Esophagus squamous epithelium (tissue), 5 donors: ENCODE results near the gene SETD2. TPM values are rescaled to one million over a fixed set of nuclear protein-coding genes. Genes with fewer than 3 reads are reported as not detected.

Source experiments
- DNase-seq: peaks from one replicate; lab custom pipeline; 2025; lab: John Stamatoyannopoulos, UW
- H3K27ac ChIP-seq, 4 donors: fragments of 200-600 bp; sonication (generic); one replicate each; pipeline ENCODE4 v1.5.1; 2016 to 2019; ENCODE audit warnings: mild to moderate bottlenecking in 1 of 4
- H3K27me3 ChIP-seq, 4 donors: fragments of 200-600 bp; sonication (generic); 1 replicate in 3 of 4; 2 replicates in 1 of 4; pipeline versions ENCODE4 v1.5.1 to v1.6.0; 2017 to 2021; ENCODE audit warnings: antibody characterized with exemption in 1 of 4
- H3K36me3 ChIP-seq, 3 donors: fragments of 200-600 bp; sonication (generic); one replicate each; pipeline ENCODE4 v1.5.1; 2016 to 2019
- H3K4me1 ChIP-seq, 3 donors: fragments of 200-600 bp; sonication (generic); one replicate each; pipeline ENCODE4 v1.5.1; 2017 to 2019
- H3K4me3 ChIP-seq, 4 donors: fragments of 200-600 bp; sonication (generic); 1 replicate in 3 of 4; 2 replicates in 1 of 4; pipeline ENCODE4 v1.5.1; 2016 to 2019; ENCODE audit warnings: mild to moderate bottlenecking in 2 of 4, moderate library complexity in 1 of 4
- H3K9me3 ChIP-seq, 3 donors: fragments of 200-600 bp; sonication (generic); one replicate each; pipeline ENCODE4 v1.5.1; 2016 to 2019
- CTCF ChIP-seq, 6 experiments: fragments of 450-650 bp in 4 of 6; fragments of 200-600 bp in 2 of 6; sonication (generic) in 2 of 6; IDR thresholded peaks; one replicate each; pipeline ENCODE4 v1.5.1; 2016 to 2019; ENCODE audit warnings: antibody characterized with exemption in 6 of 6, mild to moderate bottlenecking in 4 of 6, moderate library complexity in 4 of 6
- POLR2A ChIP-seq, 4 donors: fragments of 450-650 bp; IDR thresholded peaks; one replicate each; pipeline ENCODE4 v1.6.1; 2017; ENCODE audit warnings: antibody characterized with exemption in 4 of 4, mild to moderate bottlenecking in 4 of 4, moderate library complexity in 3 of 4
- WGBS, 2 donors: methylation state at CpG; one replicate each; pipeline ENCODE4 v1.1.5; 2018; 5-methylcytosine and 5-hydroxymethylcytosine counted together
- intact Hi-C: fragments of 100-400 bp; cut with DNase I; formaldehyde crosslinking; loops from one replicate; pipeline ENCODE4 v1.15.0; 2022
- total RNA-seq, 4 donors: library from RNA; depleted of rRNA; stranded (reverse); fragments of >200 nt; gene quantifications; one replicate each; pipeline ENCODE4 v1.1.0, GENCODE V29; 2016
- donor health status: DM: yes; HTN: yes; CAD: no.

SETD2 gene
- total RNA-seq, 4 donors from 2014 or later = 24.3 to 59.5 (median 30.1) TPM

DNA sequence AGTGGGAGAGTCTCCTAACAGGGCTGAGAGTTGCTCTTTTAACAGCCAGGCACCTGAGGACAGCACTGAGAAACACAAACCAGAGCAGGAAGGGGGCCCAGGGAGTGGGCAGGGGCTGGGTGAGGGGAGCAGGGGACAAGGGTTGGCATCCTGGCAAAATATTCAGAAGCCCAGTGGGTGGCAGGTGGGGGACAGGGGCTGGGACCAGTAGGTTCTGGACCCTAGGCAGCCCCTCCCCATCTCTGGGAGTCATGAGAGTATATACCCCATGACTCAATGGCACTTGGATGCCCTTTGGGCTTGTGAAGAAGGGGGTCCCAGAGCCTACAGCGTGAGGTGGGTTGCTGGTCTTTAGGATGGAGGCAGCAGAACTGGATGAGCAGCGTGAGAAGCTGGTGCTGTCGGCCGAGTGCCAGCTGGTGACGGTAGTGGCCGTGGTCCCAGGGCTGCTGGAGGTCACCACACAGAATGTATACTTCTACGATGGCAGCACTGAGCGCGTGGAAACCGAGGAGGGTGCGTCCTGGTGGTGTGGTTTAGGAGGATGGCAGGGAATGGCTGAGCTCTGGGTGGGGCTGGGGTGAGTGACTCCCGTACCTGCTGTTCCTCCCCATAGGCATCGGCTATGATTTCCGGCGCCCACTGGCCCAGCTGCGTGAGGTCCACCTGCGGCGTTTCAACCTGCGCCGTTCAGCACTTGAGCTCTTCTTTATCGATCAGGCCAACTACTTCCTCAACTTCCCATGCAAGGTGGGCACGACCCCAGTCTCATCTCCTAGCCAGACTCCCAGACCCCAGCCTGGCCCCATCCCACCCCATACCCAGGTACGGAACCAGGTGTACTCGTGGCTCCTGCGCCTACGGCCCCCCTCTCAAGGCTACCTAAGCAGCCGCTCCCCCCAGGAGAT lies 160.2 kb downstream of the SETD2 start:
- WGBS, 2 donors = 92 to 98% methylated on average over 19 to 22 of the region's 27 CpGs
- Histone ChIP-seq H3K9me3 (no peaks in the 10 kb centered on the region), H3K4me3 (no peak overlapping the region), H3K27ac (no peak overlapping the region), H3K36me3 (peaks cover 52 to 100% (median 63%) of the 10 kb centered on the region in 3 donors), H3K27me3 (no peaks in the 10 kb centered on the region), H3K4me1 (peaks cover 2 to 29% (median 3%) of the 10 kb centered on the region in 3 donors)
- TF ChIP-seq CTCF (IDR thresholded peaks at IDR 0.05) = no peak
- TF ChIP-seq POLR2A (IDR thresholded peaks at IDR 0.05) = no peak
- intact Hi-C loops = no loop called here
- no peak for DNase-seq

- H3K4me1 ChIP-seq = peaks cover 0 to 29% (median 6%) of the 10 kb centered on the region in 3 donors
- H3K27me3 ChIP-seq = no peaks in the 10 kb centered on the region
- H3K9me3 ChIP-seq = no peaks in the 10 kb centered on the region
- 89% methylated on average over 7 of the region's 10 CpGs; no CpG with 5 or more reads in 1 of the 2 donors for WGBS, 2 donors
- H3K36me3 ChIP-seq = peaks cover 52 to 100% (median 64%) of the 10 kb centered on the region in 3 donors
- intact Hi-C loops = no loop called here
- TF ChIP-seq CTCF (IDR thresholded peaks at IDR 0.05) = no peak
- H3K27ac ChIP-seq = no peak overlapping the region
- H3K4me3 ChIP-seq = no peak overlapping the region
- DNase-seq = no peak
These were observed 160.9 kb downstream of the SETD2 start for GRCh38 chr3:47003056-47003410.

DNA sequence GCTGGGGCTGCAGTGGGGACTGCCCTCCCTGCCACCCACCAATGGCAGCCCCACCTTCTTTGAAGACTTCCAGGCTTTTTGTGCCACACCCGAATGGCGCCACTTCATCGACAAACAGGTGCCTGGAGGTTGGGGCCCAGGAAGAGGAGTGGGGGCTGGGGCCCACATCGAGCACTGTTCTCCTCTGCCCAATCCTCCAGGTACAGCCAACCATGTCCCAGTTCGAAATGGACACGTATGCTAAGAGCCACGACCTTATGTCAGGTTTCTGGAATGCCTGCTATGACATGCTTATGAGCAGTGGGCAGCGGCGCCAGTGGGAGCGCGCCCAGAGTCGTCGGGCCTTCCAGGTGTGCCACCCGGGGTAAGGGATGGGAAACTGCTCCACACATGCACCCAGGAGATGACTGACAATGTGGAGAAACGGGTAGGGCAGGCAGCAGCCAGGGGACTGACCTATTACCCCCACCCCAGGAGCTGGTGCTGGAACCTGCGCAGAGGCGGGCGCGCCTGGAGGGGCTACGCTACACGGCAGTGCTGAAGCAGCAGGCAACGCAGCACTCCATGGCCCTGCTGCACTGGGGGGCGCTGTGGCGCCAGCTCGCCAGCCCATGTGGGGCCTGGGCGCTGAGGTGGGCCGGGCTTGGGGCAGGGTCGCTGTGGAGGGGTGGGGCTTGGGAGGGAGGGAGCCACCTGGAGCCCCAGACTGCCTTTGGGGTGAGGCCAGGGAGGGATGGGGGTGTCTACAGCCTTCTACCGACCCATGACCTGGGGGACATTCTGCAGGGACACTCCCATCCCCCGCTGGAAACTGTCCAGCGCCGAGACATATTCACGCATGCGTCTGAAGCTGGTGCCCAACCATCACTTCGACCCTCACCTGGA lies 161.5 kb downstream of the SETD2 start:
- Histone ChIP-seq H3K27ac (no peak overlapping the region), H3K4me1 (peaks cover 0 to 32% (median 10%) of the 10 kb centered on the region in 3 donors), H3K9me3 (no peaks in the 10 kb centered on the region), H3K27me3 (no peaks in the 10 kb centered on the region), H3K36me3 (peaks cover 52 to 100% (median 64%) of the 10 kb centered on the region in 3 donors), H3K4me3 (no peak overlapping the region)
- no peak for DNase-seq
- intact Hi-C loops = no loop called here
- 73 to 83% methylated on average over 9 of the region's 35 CpGs for WGBS, 2 donors
- no peak for TF ChIP-seq CTCF (IDR thresholded peaks at IDR 0.05)
- TF ChIP-seq POLR2A (IDR thresholded peaks at IDR 0.05) = no peak

- Histone ChIP-seq H3K4me1 (peaks cover 0 to 38% (median 16%) of the 10 kb centered on the region in 3 donors), H3K27ac (no peak overlapping the region), H3K36me3 (peaks cover 52 to 100% (median 64%) of the 10 kb centered on the region in 3 donors), H3K9me3 (no peaks in the 10 kb centered on the region), H3K27me3 (no peaks in the 10 kb centered on the region), H3K4me3 (no peak overlapping the region)
- 85 to 88% methylated on average over 9 of the region's 16 CpGs for WGBS, 2 donors
- intact Hi-C loops = no loop called here
- no peak for TF ChIP-seq CTCF (IDR thresholded peaks at IDR 0.05)
- no peak for TF ChIP-seq POLR2A (IDR thresholded peaks at IDR 0.05)
- DNase-seq = no peak
These were observed 162.2 kb downstream of the SETD2 start for GRCh38 chr3:47001731-47002170.
